Activated CD8-positive, alpha-beta memory T cell treated with anti-CD3 and anti-CD28 coated beads, Interleukin-2, amount 50 U/mL, for 48 hours (primary cell): ENCODE data around the gene CAP2.
"Not testable (repeated sequence)": the region's sequence is repeated elsewhere in the genome, so short reads cannot be mapped to it uniquely, and the experiment has no call there.

Source experiments
- DNase-seq: peaks from one replicate; pipeline ENCODE4 v3.0.0-alpha.2; 2020

The CAP2 gene

GRCh38 chr6:17397764-17398194 is 4.4 kb downstream of the CAP2 start:
- no peak for DNase-seq

DNA sequence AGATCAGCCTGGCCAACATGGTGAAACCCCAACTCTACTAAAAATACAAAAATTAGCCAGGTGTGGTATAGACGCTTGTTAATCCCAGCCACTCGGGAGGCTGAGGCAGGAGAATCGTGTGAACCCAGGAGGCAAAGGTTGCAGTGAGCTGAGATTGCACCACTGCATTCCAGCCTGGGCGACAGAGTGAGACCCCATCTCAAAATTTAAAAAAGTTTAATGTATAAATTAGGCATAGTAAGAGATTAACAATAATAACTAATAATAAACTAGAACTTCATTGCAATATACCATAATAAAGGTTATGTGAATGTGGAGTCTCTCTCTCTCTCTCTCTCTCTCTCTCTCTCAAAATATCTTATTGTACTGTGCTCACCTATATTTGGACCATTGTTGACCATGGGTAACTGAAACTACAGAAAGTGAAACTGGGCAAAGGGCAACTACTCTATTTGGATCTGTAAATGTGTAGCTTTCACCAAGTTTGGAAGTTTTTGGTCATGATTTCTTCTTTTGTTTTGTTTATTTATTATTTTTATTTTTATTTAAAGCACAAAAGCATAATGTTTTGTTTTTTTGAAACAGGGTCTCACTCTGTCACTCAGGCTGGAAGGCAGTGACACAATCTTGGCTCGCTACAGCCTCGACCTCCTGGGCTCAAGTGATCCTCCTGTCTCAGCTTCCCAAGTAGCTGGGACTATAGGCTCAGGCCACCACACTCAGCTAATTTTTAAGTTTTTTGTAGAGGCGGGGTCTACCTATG is 12.0 kb downstream of the CAP2 start:
- DNase-seq: not testable (repeated sequence)

DNA sequence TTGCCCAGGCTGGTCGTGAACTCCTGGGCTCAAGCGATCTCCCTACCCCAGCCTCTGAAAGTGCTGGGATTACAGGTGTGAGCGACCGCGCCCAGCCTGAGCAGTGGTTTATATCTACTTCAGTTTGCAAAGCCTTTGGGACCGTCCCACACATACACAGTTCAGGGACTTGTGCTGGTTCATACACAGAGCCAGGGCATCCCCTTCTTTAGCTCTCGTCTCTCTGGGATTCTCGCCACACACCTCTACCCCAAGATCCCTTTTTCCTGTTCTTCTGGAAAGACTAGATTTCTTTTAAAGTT is 12.5 kb downstream of the CAP2 start:
- DNase-seq: no peak

- no peak for DNase-seq
Observed at GRCh38 chr6:17408081-17408480, 14.7 kb downstream of the CAP2 start.

GRCh38 chr6:17410281-17410680 is 16.9 kb downstream of the CAP2 start:
- no peak for DNase-seq

DNA sequence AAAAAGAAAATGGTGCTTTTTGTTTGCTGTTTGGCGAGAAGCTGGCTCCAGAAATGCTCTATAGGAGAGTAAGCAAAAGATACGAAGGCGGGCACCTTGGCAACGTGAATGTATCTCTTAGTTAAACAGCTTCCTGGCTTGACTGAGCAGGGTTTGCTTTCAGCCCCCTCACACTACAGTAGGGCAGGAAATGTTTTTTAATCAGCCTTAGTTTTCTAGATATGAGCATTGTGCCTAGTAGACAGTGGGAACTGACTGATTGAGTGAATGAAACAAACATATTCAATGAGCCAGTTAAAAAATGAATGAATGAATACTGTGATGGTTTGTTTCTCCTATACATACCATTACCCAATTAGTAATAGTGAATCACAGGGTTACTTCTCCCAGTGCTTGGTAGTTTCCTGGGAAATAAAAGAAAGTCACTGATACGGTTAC is 19.9 kb downstream of the CAP2 start:
- no peak for DNase-seq

GRCh38 chr6:17414395-17414794 is 21.0 kb downstream of the CAP2 start:
- not testable (repeated sequence) for DNase-seq

DNA sequence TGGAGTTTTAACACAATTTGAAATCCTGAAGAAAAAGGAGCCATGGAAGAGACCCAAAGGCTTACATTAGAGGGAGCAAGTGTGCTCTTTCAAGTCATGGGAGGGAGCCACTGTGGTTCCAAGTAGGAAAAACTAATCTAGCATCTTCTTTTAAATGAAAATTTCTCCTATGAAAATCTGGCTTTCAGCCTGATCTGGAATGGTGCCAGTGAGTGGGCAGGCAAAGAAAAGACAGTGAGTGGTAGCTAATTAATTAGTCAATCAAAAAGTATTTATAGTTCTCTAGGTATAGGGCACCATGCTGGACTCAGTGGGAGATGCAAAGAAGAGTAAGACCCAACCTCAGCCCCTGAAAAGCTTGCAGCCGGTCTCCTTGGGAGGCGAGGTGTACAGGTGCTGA is 21.9 kb downstream of the CAP2 start:
- no peak for DNase-seq

DNA sequence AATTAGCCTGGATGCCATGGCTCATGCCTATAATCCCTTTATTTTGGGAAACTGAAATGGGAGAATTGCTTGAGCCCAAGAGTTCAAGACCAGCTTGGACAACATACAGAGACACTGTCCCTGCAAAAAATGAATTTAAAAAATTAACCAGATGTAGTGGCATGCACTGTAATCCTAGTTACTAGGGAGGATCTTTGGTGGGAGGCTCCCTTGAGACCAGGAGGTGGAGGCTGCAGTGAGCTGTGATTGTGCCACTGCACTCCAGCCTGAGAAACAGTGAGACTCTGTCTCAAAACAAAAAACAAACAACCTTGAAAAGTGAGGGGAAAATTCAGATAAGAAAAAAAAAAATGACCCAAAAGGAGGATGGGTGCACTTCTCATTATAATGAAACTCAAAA is 23.4 kb downstream of the CAP2 start:
- no peak for DNase-seq

DNA sequence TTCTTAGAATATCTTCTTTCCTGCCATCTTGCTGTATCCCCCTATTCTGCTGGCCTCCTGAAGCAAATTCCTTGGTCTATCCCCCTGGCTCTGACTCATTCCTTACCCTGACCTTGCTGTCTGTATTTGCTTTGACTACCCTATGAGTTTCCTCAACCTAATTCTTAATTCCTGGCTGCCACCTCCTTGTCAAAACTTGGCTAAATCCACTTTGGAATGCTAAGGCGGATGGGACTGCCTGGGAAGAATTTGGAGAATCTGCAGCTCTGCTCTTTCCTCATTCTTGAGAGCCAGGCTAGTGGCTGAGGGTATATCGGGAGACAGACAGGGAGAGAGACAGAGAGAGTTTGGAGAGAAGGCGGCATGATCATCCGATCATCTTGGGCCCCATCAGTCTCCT is 24.4 kb downstream of the CAP2 start:
- no peak for DNase-seq

- DNase-seq: no peak
Observed at GRCh38 chr6:17418281-17419188, 25.1 kb downstream of the CAP2 start.

- DNase-seq: no peak
Observed at GRCh38 chr6:17419189-17419575, 25.8 kb downstream of the CAP2 start.

GRCh38 chr6:17420368-17420767 is 27.0 kb downstream of the CAP2 start:
- DNase-seq: no peak

- no peak for DNase-seq
Observed at GRCh38 chr6:17421406-17421805, 28.0 kb downstream of the CAP2 start.

DNA sequence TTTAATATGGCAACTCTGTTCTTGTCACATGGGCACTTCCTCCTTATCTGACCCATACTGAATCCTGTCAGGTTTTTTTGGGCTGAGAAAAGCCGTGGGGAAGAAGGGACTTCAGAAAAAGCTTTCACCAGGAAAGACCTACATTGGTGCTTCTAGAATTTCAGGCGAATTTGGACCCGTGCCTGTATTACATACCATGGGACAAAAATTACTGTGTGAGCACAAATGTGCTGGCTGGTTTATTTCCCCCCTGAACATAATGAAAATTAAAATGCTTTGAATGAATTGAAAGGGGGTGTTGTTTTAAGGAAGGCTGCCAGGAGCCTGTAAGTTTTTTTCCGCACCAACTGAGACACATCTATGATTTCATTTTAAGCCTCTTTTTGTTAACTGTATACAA is 29.6 kb downstream of the CAP2 start:
- DNase-seq: no peak

GRCh38 chr6:17427062-17427461 is 33.7 kb downstream of the CAP2 start:
- DNase-seq: no peak

GRCh38 chr6:17427617-17428016 is 34.2 kb downstream of the CAP2 start:
- no peak for DNase-seq

DNA sequence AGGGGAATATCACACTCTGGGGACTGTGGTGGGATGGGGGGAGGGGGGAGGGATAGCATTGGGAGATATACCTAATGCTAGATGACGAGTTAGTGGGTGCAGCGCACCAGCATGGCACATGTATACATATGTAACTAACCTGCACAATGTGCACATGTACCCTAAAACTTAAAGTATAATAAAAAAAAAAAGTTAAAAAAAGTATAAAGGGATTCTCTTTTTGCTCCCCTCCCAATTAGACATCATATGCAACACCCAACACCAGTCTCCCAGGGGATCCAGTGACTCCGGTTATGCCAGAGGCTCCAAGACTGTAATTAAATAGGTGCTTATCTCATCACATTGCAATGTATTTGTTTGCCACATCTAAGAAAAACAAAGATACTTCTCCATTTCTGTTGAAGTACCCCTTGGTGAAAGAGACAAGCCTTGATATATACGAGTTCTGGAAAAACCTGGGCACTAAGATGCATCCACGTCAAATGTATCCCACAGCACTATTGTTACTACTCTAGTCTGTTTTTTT is 35.3 kb downstream of the CAP2 start:
- DNase-seq: not testable (repeated sequence)

DNA sequence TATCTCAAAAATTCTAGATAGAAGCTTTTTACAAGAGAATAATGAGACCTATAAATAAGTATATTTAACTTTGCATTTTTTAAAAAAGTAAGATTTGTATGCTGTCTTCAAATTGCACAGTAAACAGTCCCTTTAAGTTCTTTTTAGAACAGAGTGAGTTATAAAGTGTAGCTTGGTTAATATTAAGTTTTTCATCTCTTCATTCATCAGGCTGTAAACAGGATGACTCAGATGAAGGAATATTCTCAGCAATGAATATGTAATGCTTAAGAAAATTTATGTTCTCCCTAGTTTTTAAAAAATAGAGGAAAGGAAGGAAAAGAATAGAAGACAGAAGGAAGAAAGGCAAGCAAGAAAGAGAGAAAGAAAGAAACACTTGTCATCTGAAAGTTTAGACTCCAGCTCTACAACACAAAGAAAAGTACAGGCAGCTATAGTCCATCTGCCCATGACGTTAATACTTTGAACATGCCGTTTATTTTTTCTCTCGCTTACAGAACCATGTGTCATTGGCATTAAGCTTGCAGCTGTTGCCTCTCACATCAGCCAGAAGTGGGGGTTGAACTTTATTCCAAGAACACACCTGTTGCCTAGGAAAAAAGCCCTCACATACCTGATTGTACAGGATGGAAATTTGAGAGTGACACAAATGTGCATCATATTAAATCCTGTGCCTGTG is 36.1 kb downstream of the CAP2 start:
- no peak for DNase-seq

- DNase-seq: no peak
Observed at GRCh38 chr6:17431581-17431980, 38.2 kb downstream of the CAP2 start.

GRCh38 chr6:17432356-17432755 is 39.0 kb downstream of the CAP2 start:
- DNase-seq: no peak

DNA sequence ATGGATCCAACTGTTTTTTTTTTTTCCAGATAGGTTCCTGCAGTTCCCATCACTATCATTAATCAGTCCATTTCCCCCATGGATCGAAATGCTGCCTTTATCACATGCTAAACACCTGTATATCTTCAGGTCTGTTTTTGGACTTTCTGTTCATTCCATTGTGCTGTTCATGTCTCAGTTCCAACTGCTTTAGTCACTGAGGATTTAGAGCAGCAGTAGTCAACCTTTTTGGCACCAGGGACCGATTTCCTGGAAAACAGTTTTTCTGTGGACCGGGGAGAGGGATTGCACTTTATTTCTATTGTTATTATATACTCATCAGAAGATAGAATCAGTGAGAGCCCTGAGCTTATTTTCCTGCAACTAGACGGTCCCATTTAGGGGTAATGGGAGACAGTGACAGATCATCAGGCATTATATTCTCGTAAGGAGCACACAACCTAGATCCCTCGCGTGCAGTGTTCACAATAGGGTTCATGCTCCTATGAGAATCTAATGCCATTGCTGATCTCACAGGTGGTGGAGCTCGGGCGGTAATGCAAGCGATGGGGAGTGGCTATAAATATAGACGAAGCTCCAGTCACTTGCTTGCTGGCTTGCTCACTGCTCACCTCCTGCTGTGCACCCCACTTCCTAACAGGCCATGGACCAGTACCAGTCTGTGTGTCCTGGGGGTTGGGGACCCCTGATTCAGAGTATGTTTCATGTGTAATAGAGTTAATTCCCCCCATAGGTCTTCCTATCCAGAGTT is 46.0 kb downstream of the CAP2 start:
- DNase-seq: no peak

GRCh38 chr6:17440811-17441210 is 47.4 kb downstream of the CAP2 start:
- not testable (repeated sequence) for DNase-seq
